ENCODE results near the gene FADS6. TPM values are rescaled to one million over a fixed set of nuclear protein-coding genes. Genes with fewer than 3 reads are reported as not detected.

The FADS6 gene
- total and polyA plus RNA-seq, 2 of the 13 experiments (the other 11 are each of a cell fraction or from before 2014, with no cell fraction given): 0.11 TPM

- DNase-seq (ENCODE audit: low spot score) (no peak), FAIRE-seq (no peak), ATAC-seq (peak; percentile 49)
- Histone ChIP-seq H3K4me1 (ENCODE audit: insufficient read depth, low read length) (peaks cover 26% of the 10 kb centered on the region), H3K36me3 (replicated peaks in 1 of 2; ENCODE audit: control insufficient read depth in 1 of 2, insufficient read depth in 2 of 2, low read length in 2 of 2) (no peaks in the 10 kb centered on the region), H4K20me1 (ENCODE audit: insufficient read depth, low read length) (no peaks in the 10 kb centered on the region), H3K9me3 (ENCODE audit: low read length) (no peaks in the 10 kb centered on the region), H3K9ac (ENCODE audit: insufficient read depth, low read depth, low read length) (no peak overlapping the region), H3K4me3 (replicated peaks in 1 of 3; ENCODE audit: insufficient read depth in 1 of 3, low read depth in 2 of 3, low read length in 3 of 3) (no peak overlapping the region), H3K4me2 (ENCODE audit: low read depth, low read length) (no peak overlapping the region), H3K27ac (ENCODE audit: extremely low read length, insufficient read depth, low read length) (no peak overlapping the region), H3K27me3 (ENCODE audit: control insufficient read depth in 1 of 2, insufficient read depth in 2 of 2, low read length in 2 of 2) (peaks cover 11 to 80% of the 10 kb centered on the region in 2 experiments), H3K79me2 (ENCODE audit: insufficient read depth, low read length) (no peaks in the 10 kb centered on the region), H2AFZ (ENCODE audit: low read length) (no peak overlapping the region)
- ChIA-PET POLR2A (interaction anchor here (0.6 to 2.4 kb wide), 2 partner anchors 19 to 579 kb away, joined by 4 to 10 read pairs; partner anchors contain the start of gene FDXR), CTCF (ENCODE audit: low intra/inter-chr PET ratio, low total read pairs) (no interaction called here)
- 32% methylated on average over 17 of the region's 20 CpGs for WGBS (ENCODE audit: low lambda C conversion rate)
- in situ Hi-C loops (cut with HindIII; ENCODE audit: extremely low pct_ligation_motif_present, low pct_unique_long_range_greater_than_20kb) (no loop called here), intact Hi-C loops (cut with micrococcal nuclease; ENCODE audit: unreplicated experiment) (no loop called here)
- no TSS peak for BruUV-seq (replicated peaks)
- TF ChIP-seq BCL3 (CRISPR knock-in tag; IDR thresholded peaks at IDR 0.05): 0 out of 2 replicates have a peak, but pooled peaks have one; percentile 17
- TF ChIP-seq RCOR2 (CRISPR knock-in tag; IDR thresholded peaks at IDR 0.05): no peak
- no peak for TF ChIP-seq ZNF446 (CRISPR knock-in tag; IDR thresholded peaks at IDR 0.05)
- TF ChIP-seq NR3C1 (CRISPR knock-in tag; IDR thresholded peaks at IDR 0.05): no peak
- TF ChIP-seq RARA (CRISPR knock-in tag; IDR thresholded peaks at IDR 0.05): peak; percentile 1; the same call in 1 of the 2 replicates
- TF ChIP-seq KLF12 (CRISPR knock-in tag; IDR thresholded peaks at IDR 0.05; ENCODE audit: borderline replicate concordance): no peak
- TF ChIP-seq ZNF788 (CRISPR knock-in tag; IDR thresholded peaks at IDR 0.05; ENCODE audit: borderline replicate concordance): no peak
- no peak for TF ChIP-seq ZNF614 (CRISPR knock-in tag; IDR thresholded peaks at IDR 0.05; ENCODE audit: borderline replicate concordance)
- TF ChIP-seq NR2F6 (IDR thresholded peaks at IDR 0.05): peak; percentile 28; the same call in 1 of the 2 replicates
- TF ChIP-seq NR2F6 (CRISPR knock-in tag; IDR thresholded peaks at IDR 0.05): no peak
- TF ChIP-seq, protein P1, sequence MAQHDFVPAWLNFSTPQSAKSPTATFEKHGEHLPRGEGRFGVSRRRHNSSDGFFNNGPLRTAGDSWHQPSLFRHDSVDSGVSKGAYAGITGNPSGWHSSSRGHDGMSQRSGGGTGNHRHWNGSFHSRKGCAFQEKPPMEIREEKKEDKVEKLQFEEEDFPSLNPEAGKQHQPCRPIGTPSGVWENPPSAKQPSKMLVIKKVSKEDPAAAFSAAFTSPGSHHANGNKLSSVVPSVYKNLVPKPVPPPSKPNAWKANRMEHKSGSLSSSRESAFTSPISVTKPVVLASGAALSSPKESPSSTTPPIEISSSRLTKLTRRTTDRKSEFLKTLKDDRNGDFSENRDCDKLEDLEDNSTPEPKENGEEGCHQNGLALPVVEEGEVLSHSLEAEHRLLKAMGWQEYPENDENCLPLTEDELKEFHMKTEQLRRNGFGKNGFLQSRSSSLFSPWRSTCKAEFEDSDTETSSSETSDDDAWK (CRISPR knock-in tag; IDR thresholded peaks at IDR 0.05): no peak
- TF ChIP-seq ZNF530 (CRISPR knock-in tag; IDR thresholded peaks at IDR 0.05; ENCODE audit: low read depth): no peak
- TF ChIP-seq ZNF775 (CRISPR knock-in tag; IDR thresholded peaks at IDR 0.05; ENCODE audit: borderline replicate concordance): no peak
- peak; percentile 37; the same call in 1 of the 2 replicates for TF ChIP-seq ZNF687 (CRISPR knock-in tag; IDR thresholded peaks at IDR 0.05)
- TF ChIP-seq ZNF672 (CRISPR knock-in tag; IDR thresholded peaks at IDR 0.05): no peak
- 0 out of 2 replicates have a peak, but pooled peaks have one; percentile 19 for TF ChIP-seq ZBTB7A (CRISPR knock-in tag; IDR thresholded peaks at IDR 0.05)
Measured at GRCh38 chr17:74892013-74892841, 1.2 kb downstream of the FADS6 start.
